ENCODE data around the gene FGF8.

GRCh38 chr10:101771380-101771779 lies 4.5 kb downstream of the FGF8 start:
- TF ChIP-seq, protein P1, sequence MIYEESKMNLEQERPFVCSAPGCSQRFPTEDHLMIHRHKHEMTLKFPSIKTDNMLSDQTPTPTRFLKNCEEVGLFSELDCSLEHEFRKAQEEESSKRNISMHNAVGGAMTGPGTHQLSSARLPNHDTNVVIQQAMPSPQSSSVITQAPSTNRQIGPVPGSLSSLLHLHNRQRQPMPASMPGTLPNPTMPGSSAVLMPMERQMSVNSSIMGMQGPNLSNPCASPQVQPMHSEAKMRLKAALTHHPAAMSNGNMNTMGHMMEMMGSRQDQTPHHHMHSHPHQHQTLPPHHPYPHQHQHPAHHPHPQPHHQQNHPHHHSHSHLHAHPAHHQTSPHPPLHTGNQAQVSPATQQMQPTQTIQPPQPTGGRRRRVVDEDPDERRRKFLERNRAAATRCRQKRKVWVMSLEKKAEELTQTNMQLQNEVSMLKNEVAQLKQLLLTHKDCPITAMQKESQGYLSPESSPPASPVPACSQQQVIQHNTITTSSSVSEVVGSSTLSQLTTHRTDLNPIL (CRISPR knock-in tag; IDR thresholded peaks at IDR 0.05; ENCODE audit: low read depth), result no peak
- TF ChIP-seq BACH2 (CRISPR knock-in tag; IDR thresholded peaks at IDR 0.05; ENCODE audit: borderline replicate concordance), result no peak
- no peak for TF ChIP-seq GLIS3 (CRISPR knock-in tag; IDR thresholded peaks at IDR 0.05)
- TF ChIP-seq CSDC2 (CRISPR knock-in tag; IDR thresholded peaks at IDR 0.05), result no peak
- TF ChIP-seq, protein P2, sequence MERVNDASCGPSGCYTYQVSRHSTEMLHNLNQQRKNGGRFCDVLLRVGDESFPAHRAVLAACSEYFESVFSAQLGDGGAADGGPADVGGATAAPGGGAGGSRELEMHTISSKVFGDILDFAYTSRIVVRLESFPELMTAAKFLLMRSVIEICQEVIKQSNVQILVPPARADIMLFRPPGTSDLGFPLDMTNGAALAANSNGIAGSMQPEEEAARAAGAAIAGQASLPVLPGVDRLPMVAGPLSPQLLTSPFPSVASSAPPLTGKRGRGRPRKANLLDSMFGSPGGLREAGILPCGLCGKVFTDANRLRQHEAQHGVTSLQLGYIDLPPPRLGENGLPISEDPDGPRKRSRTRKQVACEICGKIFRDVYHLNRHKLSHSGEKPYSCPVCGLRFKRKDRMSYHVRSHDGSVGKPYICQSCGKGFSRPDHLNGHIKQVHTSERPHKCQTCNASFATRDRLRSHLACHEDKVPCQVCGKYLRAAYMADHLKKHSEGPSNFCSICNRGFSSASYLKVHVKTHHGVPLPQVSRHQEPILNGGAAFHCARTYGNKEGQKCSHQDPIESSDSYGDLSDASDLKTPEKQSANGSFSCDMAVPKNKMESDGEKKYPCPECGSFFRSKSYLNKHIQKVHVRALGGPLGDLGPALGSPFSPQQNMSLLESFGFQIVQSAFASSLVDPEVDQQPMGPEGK (CRISPR knock-in tag; IDR thresholded peaks at IDR 0.05; ENCODE audit: borderline replicate concordance), result no peak
- TF ChIP-seq ARNTL (CRISPR knock-in tag; IDR thresholded peaks at IDR 0.05; ENCODE audit: borderline replicate concordance, low read depth), result no peak
- no peak for TF ChIP-seq TOX (CRISPR knock-in tag; IDR thresholded peaks at IDR 0.05; ENCODE audit: borderline replicate concordance)
- no peak for TF ChIP-seq ZNF565 (CRISPR knock-in tag; conservative IDR thresholded peaks at IDR 0.05; ENCODE audit: low read depth)
- TF ChIP-seq ZFP3 (CRISPR knock-in tag; IDR thresholded peaks at IDR 0.05), result no peak
- no peak for TF ChIP-seq ISL1 (CRISPR knock-in tag; IDR thresholded peaks at IDR 0.05)
- no peak for TF ChIP-seq ESRRG (CRISPR knock-in tag; IDR thresholded peaks at IDR 0.05)
- no peak for TF ChIP-seq ZFP30 (CRISPR knock-in tag; IDR thresholded peaks at IDR 0.05)
